ENCODE results near the gene DOCK3. TPM values are rescaled to one million over a fixed set of nuclear protein-coding genes. Genes with fewer than 3 reads are reported as not detected.

The DOCK3 gene
- total RNA-seq, 1 experiment from 2014 or later = 8.3 TPM

DNA sequence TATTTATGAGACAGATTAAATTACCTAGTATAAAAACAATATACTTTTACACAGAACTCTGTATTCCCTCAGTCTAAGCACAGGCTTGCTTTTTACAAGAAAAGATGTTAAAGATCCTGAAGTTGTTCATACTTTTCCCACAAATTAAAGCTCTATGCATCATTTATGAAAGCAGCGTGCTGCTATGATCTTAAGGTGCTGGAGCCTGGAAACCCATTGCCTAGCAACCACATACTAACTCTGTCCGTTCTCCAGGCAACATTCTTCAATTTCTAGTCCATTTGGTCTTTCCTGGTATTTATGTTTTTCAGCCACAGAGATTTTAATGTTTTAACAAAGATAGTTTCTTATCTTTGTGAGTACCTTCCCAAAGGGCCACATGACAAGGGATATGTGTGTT, 312.0 kb downstream of the DOCK3 start:
- H3K23ac ChIP-seq (ENCODE audit: insufficient read length, low read depth, low read length) = no peak overlapping the region
- H3T11ph ChIP-seq (ENCODE audit: low read length) = no peak overlapping the region
- H4K5ac ChIP-seq (ENCODE audit: insufficient read length, low read depth, low read length) = no peak overlapping the region
- peaks cover 10 to 13% of the 10 kb centered on the region in 2 experiments; a peak in 4 of 5 replicates for H3K9me3 Mint-ChIP-seq
- no peaks in the 10 kb centered on the region for H3K4me1 ChIP-seq (ENCODE audit: insufficient read depth, low read length)
- no peak overlapping the region for H4K91ac ChIP-seq (ENCODE audit: insufficient read length, low read depth, low read length)
- no peaks in the 10 kb centered on the region for H3K79me1 ChIP-seq (ENCODE audit: insufficient read depth, low read depth, low read length, poor library complexity, severe bottlenecking)
- H4K8ac ChIP-seq (replicated peaks; ENCODE audit: insufficient read length, low read depth, low read length) = no peak overlapping the region
- no peak overlapping the region for H3K27ac Mint-ChIP-seq
- no peak overlapping the region for H2BK15ac ChIP-seq (ENCODE audit: low read depth, low read length)
- H2AK5ac ChIP-seq (ENCODE audit: insufficient read length, low read length) = no peak overlapping the region
- no peak overlapping the region for H3K4me3 Mint-ChIP-seq
- peaks cover 10 to 17% (median 11%) of the 10 kb centered on the region in 3 experiments; a peak in 6 of 7 replicates for H3K36me3 Mint-ChIP-seq (ENCODE audit: insufficient read depth in 1 of 3, low read depth in 3 of 3)
- H3K27me3 ChIP-seq (ENCODE audit: insufficient read depth, low read length) = no peaks in the 10 kb centered on the region
- no peak overlapping the region for H3K9ac ChIP-seq (ENCODE audit: extremely low read depth, insufficient read length, low read length)
- H3K27ac ChIP-seq (ENCODE audit: insufficient read length, low read depth, low read length) = no peak overlapping the region
- H3K9me3 ChIP-seq (ENCODE audit: control insufficient read depth, low read depth, low read length) = no peaks in the 10 kb centered on the region
- DNase-seq = no peak
- no peak overlapping the region for H2AFZ ChIP-seq (ENCODE audit: low read length)
- H3K4ac ChIP-seq (ENCODE audit: low read depth, low read length) = no peak overlapping the region
- H4K20me1 ChIP-seq (ENCODE audit: control insufficient read depth, insufficient read depth, insufficient read length) = no peaks in the 10 kb centered on the region
- no peak overlapping the region for H3K14ac ChIP-seq (ENCODE audit: insufficient read depth, low read length)
- H3K4me1 Mint-ChIP-seq = peaks cover 2 to 6% of the 10 kb centered on the region in 2 experiments; a peak in 2 of 4 replicates
- H3K4me2 ChIP-seq (ENCODE audit: insufficient read depth, insufficient read length, low read length) = no peak overlapping the region
- H2BK120ac ChIP-seq (ENCODE audit: low read depth, low read length, poor library complexity, severe bottlenecking) = no peak overlapping the region
- no peaks in the 10 kb centered on the region for H3K79me2 ChIP-seq (ENCODE audit: insufficient read depth, low read length)
- H3K27me3 Mint-ChIP-seq (ENCODE audit: low read depth) = no peaks in the 10 kb centered on the region
- H2BK20ac ChIP-seq (ENCODE audit: low read depth, low read length, poor library complexity, severe bottlenecking) = no peak overlapping the region
- TF ChIP-seq, protein P1, sequence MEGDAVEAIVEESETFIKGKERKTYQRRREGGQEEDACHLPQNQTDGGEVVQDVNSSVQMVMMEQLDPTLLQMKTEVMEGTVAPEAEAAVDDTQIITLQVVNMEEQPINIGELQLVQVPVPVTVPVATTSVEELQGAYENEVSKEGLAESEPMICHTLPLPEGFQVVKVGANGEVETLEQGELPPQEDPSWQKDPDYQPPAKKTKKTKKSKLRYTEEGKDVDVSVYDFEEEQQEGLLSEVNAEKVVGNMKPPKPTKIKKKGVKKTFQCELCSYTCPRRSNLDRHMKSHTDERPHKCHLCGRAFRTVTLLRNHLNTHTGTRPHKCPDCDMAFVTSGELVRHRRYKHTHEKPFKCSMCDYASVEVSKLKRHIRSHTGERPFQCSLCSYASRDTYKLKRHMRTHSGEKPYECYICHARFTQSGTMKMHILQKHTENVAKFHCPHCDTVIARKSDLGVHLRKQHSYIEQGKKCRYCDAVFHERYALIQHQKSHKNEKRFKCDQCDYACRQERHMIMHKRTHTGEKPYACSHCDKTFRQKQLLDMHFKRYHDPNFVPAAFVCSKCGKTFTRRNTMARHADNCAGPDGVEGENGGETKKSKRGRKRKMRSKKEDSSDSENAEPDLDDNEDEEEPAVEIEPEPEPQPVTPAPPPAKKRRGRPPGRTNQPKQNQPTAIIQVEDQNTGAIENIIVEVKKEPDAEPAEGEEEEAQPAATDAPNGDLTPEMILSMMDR (conservative IDR thresholded peaks at IDR 0.05) = no peak
- H3K56ac ChIP-seq (ENCODE audit: insufficient read length, low read depth, low read length) = no peak overlapping the region
- H3K18ac ChIP-seq (ENCODE audit: insufficient read length, low read depth, low read length) = no peak overlapping the region
- no peak overlapping the region for H2BK5ac ChIP-seq (ENCODE audit: insufficient read length, low read length)
- H2BK12ac ChIP-seq (ENCODE audit: insufficient read length, low read depth, low read length) = no peak overlapping the region
- no peaks in the 10 kb centered on the region for H3K23me2 ChIP-seq (ENCODE audit: insufficient read length, low read depth, low read length, poor library complexity, severe bottlenecking)
- no CpG with 5 or more reads among the region's 2 CpGs for WGBS (ENCODE audit: extremely low coverage, insufficient read length, low lambda C conversion rate)

All from H9 (cell line).